Stimulated activated CD4-positive, alpha-beta T cell treated with anti-CD3 and anti-CD28 coated beads, TNF-alpha, amount 100 ng/mL, for 24 hours (primary cell): ENCODE measurements around the gene CPNE2.
"Not testable (repeated sequence)": the region's sequence is repeated elsewhere in the genome, so short reads cannot be mapped to it uniquely, and the experiment has no call there.

ENCODE experiments used
- DNase-seq, 3 experiments: peaks; one replicate each; pipeline ENCODE4 v3.0.0-alpha.2; 2020; ENCODE audit warnings: low read depth in 3 of 3

The CPNE2 gene

DNA sequence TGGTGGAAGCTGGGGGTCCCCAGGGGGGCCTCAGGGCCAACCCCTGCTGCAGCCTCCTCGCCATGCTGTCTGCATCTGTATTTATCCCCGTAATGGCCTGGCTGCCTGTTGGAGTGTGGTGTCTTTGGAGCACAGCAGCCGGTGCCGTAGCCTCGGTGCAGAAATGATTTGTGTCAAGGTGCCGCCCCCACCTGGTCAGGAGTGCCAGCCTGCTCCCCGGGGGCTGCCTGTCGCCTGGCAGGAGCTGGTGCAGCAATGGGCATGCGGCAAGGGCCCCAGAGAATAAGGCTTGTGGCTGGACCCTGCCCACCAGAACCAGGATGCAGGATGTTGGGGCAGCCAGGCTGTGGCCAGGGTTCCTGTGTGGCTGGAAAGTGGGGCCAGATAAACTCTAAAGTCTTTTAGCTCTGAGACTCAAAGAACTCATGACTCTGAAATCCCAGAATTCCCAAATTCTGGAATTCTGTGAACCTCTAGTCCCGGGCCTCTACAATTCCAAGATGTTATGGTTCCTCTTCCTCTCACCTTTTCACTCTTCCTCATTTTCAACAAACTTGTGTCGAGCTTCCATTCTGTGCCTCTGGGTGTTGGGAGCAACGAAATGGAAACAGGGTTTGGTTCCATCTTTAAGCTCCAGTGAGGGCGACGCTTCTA, 5.9 kb downstream of the CPNE2 start:
- no peak for DNase-seq

GRCh38 chr16:57099965-57100364, 7.6 kb downstream of the CPNE2 start:
- DNase-seq: not testable (repeated sequence)

DNA sequence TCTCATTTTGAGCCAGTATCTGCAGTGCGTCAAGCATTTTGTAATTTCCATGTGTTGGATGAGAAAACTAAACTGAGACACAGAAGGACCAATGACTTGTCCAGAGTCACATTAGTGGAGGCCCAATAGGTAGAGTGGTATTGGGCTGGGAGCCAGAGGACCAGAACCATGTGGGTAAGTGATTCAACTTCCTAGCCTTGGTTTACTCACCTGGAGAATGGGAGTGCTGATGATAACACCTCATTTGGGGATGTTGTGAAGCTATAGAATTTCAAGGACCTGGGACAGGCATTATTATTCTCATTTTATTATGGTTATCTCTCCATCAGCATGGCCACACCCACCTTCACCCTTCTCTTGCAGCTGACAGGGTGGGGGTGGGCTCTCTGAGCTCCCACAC, 8.1 kb downstream of the CPNE2 start:
- no peak for DNase-seq

- DNase-seq: no peak
Observed at GRCh38 chr16:57102888-57103851, 10.8 kb downstream of the CPNE2 start.

GRCh38 chr16:57104706-57105105, 12.3 kb downstream of the CPNE2 start:
- no peak for DNase-seq

DNA sequence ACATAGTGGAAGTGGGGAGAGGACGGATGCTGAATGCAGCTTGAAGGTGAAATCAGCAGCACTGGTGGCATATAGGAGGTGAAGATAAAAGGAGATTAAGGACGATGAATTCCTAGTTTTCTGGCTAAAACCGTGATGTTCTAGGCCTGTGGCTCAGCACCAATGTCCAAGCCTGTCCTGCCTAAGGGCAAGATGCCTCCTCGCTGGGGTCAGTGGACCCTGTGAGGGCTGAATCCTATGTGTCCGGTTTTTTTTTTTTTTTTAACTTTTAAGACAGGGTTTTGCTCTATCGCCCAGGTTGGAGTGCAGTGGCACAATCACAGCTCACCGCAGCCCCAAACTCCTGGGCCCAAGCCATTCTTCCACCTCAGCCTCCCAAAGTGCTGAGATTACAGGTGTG, 12.8 kb downstream of the CPNE2 start:
- no peak for DNase-seq

GRCh38 chr16:57106767-57107166, 14.4 kb downstream of the CPNE2 start:
- DNase-seq: no peak

DNA sequence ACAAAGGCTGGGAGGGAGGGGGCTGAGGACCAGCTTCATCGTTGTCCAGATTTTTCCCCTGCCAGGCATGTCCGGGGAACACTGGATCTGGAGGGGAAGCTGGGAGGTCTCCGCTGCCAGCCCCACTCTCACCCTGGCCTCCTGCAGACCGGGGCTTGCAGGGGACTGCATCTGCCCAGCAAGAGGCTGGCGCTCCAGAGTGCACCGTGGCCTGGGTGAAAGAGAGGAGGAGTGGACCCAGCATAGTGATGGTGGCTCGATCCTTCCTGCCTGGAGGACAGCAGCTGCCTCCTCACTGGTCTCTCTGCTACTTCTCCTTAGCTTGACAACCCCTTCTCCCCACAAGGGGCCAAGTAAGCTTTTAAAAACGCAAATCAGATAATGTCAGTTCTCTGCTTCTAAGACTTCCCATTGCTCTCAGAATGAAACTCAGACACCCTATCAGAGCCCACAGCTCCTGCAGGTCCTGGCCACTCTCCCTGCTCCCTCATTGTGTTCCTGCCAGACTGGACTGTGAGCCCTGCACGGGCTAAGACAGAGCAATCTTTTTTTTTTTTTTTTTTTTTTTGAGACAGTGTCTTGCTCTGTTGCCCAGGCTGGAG, 15.0 kb downstream of the CPNE2 start:
- DNase-seq: no peak

DNA sequence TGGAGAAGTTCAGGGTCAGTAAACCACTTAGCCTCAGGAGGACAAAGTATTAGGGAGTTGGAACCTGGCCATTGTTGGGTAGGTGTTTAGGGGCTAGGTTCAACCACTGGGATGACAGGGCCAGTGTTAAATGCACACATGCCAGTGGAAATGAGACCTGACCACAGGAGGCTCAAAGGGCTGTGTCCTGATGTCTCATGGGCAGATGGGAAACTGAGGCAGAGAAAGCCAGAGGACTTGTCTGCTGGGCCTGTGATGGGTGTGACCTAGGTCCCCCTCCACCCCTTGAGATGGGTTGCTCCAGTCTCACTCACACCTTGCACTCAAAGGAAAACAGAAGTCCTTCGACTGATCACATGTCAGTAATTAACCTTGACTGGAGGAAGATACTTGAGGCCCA, 16.0 kb downstream of the CPNE2 start:
- DNase-seq: no peak

- DNase-seq: not testable (repeated sequence)
Observed at GRCh38 chr16:57109259-57110105, 17.1 kb downstream of the CPNE2 start.

- no peak for DNase-seq
Observed at GRCh38 chr16:57110937-57111336, 18.6 kb downstream of the CPNE2 start.

- DNase-seq: no peak
Observed at GRCh38 chr16:57111420-57111819, 19.0 kb downstream of the CPNE2 start.

DNA sequence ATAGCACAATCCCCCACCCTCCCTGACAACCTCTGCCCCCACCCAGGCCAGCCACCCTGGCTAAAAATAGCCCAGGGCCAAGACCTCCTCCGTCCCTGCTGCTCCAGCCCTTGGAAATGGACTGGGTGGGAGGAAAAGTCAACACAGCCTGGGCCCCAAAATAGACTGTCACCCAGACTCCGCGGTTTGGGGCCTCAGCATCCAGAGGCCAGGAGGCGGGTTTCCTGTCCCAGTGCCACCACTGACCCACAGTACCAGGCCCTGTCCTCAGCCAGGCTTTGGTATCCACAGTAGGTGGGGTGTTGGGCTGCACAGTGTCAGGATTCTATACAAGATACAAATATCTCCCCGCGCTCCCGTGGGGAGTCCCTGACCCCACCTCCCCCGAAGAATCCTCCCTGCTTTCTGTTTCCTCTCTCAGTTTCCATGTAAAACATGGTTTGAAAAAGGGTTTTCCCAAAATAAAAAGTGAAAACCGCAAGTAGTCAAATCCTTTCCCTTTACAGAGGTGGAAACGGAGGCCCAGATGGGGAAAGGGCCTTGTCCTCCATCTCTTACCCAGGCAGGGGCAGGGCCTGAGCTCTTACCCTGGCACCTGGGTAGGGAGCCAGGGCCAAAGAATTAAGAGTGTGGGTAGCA, 20.1 kb downstream of the CPNE2 start:
- DNase-seq: no peak

DNA sequence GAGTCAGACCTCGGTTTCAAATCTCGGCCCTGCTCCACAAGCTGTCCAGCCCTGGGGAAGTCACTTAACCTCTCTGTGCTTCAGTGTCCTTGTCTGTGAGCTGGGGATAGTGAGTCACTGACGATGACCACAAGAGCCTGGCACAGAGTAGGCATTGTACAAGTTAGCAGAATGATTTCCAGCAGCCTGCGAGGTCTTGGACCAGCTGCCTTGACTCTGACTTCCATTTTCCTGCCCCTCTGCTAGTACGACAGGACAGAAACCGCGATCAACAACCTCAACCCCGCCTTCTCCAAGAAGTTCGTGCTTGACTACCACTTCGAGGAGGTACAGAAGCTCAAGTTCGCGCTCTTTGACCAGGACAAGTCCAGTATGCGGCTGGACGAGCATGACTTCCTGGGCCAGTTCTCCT, 20.7 kb downstream of the CPNE2 start:
- DNase-seq: no peak

- DNase-seq: no peak
Observed at GRCh38 chr16:57113664-57114063, 21.3 kb downstream of the CPNE2 start.

- no peak for DNase-seq
Observed at GRCh38 chr16:57115168-57115513, 22.8 kb downstream of the CPNE2 start.

DNA sequence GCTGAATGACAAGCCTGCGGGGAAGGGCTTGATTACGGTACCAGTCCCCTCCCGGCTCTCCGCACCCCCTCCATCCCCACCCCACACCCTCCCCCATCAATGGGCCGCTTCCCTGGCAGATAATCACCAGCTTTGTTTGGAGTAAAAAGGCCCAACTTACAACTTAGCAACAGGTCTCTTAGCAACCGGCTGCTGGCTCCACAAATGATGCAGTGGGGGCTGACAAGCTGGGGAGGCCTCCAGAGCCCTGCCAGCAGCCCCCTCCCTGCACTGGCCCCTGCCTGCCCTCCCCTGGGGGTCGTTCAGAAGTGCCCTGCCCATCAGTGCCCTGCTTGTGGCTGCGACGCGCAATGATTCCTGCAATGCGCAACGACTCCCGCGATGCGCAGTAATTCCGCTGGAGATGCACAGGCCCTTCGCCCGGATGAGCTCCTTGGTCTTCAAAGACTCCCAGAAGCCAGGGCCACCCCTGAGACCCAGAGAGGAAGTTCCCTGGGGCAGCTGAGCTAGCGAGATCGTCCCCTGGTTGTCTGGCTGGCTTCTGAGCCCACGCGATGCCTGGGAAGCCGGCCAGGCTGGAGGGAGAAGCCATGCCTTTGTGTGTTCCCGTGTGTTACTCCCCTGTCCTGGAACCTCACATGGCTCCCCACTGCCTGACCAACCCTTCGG, 23.3 kb downstream of the CPNE2 start:
- no peak for DNase-seq

DNA sequence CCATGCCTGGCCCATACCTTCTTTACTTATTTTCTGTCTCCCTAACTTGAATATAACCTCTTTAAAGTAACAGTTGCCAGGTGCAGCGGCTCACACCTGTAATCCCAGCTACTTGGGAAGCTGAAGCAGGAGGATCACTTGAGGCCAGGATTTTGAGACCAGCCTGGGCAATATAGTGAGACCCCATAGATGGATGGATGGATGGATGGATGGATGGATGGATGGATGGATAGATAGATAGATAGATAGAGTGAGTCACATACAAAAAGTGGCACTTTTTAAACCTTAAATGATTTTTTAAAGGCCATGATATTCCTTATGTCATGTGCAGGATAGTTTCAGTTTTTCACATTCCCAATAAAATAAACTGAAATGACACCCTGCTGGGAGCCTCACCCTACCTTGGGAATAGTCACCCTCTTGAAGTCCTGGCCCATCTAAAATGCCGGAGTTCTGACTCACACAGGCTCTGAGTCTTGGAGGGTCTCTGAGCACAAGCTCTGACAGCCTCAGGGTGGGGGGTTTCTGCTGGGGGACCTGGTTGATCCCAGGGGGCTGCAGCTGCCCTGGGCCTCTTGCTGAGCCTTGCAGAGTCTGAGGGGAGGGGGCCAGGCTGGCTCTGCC, 26.2 kb downstream of the CPNE2 start:
- DNase-seq: no peak

DNA sequence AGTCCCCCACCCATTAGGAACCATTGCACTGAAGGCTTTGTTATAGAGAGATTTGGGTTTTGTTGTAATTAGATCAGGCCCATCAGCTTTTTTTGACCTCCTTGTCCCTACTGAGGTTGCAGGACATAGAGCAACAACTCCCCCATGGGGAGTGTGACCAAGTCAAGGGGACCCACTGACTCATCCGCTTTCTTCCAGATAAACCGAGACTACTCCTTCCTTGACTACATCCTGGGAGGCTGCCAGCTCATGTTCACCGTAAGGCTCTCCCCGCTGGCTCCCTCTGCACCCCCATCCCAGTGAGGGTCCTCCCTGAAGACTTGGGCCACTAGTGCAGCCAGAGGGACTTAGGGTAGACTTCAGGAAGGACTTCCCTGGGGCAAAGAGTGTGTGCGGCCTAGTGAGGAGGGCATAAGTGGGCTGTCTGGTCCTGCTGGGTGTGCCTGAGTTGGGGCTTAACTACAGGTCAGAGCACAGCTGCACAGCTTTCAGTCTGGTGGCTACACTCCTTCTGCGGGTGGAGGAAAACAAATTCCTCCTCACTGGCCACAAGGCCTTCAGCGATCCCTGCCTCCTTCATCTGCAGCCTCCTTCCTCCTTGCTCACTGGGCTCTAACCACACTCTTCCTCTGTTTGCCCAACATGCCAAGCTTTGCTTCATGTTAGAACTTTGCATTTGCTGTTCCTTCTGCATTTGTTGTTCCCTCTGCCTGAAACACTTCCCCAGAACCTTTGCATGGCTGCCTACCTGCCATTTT, 31.0 kb downstream of the CPNE2 start:
- DNase-seq: no peak
